A673 (cell line): ENCODE measurements around the gene BCDIN3D.

ENCODE experiments used
- CTCF ChIP-seq: fragments of 300-800, 200-600 bp; sonication (generic); conservative IDR thresholded peaks from 2 replicates; pipeline ENCODE4 v1.5.1; 2017; ENCODE audit warnings: low read depth, mild to moderate bottlenecking, antibody characterized with exemption, low read length, moderate library complexity, mixed read lengths
- EZH2 ChIP-seq: fragments of 200-600 bp; sonication (generic); IDR thresholded peaks from 2 replicates; pipeline ENCODE4 v1.6.1; 2017; ENCODE audit warnings: borderline replicate concordance, low read depth, mild to moderate bottlenecking, mixed read lengths, antibody characterized with exemption, low read length; ENCODE audit not compliant: poor library complexity, severe bottlenecking

- TF ChIP-seq EZH2 (no peak), CTCF (no peak)
Observed at GRCh38 chr12:49863946-49864797, 21.3 kb upstream of the BCDIN3D start.
